Measurements from ENCODE around the gene SLC49A3. TPM values are rescaled to one million over a fixed set of nuclear protein-coding genes. Genes with fewer than 3 reads are reported as not detected.
"Not testable (repeated sequence)": the region's sequence is repeated elsewhere in the genome, so short reads cannot be mapped to it uniquely, and the experiment has no call there.

SLC49A3 gene
- total RNA-seq: 0.31 and 0.67 TPM in 2 replicates
- long read RNA-seq: 0 reads

DNA sequence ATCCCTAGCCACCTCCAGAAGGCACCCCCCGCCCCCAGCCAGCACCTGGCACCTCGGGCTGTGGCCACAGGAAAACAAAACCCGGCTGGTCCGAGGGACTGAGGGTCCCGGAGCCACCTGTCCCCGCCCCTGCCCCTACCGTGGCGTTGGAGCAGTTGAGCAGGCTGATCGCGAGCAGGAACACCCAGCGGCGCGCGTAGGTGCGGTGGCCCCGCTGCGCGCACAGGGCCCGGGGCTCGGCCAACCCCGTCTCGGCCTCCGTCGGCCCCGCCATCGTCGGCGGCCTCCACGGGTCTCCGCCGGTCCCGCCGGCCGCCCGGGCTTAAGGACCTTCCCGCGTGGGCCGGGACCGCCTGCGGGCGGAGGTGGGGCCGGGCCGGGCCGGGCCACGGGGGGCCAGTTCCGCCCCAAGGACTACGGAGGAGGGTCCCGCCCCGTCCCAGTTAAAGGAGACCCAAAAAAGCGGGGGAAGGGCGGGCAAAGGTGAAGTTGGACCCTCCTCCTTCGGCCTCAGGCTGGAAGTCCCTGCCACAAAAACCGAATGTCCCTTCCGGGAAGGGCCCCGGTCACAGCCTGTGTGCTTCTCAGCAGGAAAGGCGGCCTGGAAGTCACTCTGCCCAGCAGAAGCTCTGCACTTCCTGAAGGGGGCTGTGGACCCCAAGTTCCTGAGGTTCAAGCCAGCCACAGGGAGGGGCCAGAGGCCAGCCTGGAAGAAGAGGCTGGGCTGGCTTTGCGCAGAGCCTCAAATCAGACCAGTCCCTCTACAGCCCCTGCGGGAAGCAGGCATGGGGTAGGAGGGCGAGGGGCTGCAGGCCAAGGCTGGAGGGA, at the start of gene SLC49A3:
SLC49A3 (minus strand) TSS at position 298 of the 828 bp plus-strand sequence; CDS start at position 274, 24 bp downstream.
- no peak within 1 kb of the TSS for H3K4me3 Mint-ChIP-seq (ENCODE audit: unreplicated experiment)

DNA sequence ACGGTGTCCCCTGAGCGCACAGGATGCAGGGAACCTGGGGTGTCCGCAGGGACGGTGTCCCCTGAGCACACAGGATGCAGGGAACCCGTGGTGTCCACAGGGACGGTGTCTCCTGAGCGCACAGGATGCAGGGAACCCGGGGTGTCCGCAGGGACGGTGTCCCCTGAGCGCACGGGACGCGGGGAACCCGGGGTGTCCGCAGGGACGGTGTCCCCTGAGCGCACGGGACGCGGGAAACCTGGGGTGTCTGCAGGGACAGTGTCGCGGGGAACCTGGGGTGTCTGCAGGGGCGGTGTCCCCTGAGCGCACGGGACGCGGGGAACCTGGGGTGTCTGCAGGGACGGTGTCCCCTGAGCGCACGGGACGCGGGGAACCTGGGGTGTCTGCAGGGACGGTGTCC, 47.6 kb upstream of the SLC49A3 start:
- not testable (repeated sequence) for H3K27ac Mint-ChIP-seq (ENCODE audit: unreplicated experiment); H3K27me3 Mint-ChIP-seq (ENCODE audit: unreplicated experiment); H3K4me3 Mint-ChIP-seq (ENCODE audit: unreplicated experiment); H3K9me3 Mint-ChIP-seq (ENCODE audit: unreplicated experiment); DNase-seq (ENCODE audit: extremely low spot score, unreplicated experiment); H3K4me1 Mint-ChIP-seq (ENCODE audit: unreplicated experiment)
- H3K36me3 Mint-ChIP-seq (ENCODE audit: unreplicated experiment): peaks cover 36% of the 10 kb centered on the region

More for the DNA sequence above, at the start of gene SLC49A3:
- Mint-ChIP-seq H3K36me3 (ENCODE audit: unreplicated experiment) (no peaks in the 10 kb centered on the region), H3K4me1 (ENCODE audit: unreplicated experiment) (peaks cover 11% of the 10 kb centered on the region), H3K27me3 (ENCODE audit: unreplicated experiment) (no peaks in the 10 kb centered on the region), H3K9me3 (ENCODE audit: unreplicated experiment) (no peaks in the 10 kb centered on the region), H3K27ac (ENCODE audit: unreplicated experiment) (no peak within 1 kb of the TSS)
- no peak for TF ChIP-seq CTCF (IDR thresholded peaks at IDR 0.05)
- DNase-seq (ENCODE audit: extremely low spot score, unreplicated experiment): no peak

DNA sequence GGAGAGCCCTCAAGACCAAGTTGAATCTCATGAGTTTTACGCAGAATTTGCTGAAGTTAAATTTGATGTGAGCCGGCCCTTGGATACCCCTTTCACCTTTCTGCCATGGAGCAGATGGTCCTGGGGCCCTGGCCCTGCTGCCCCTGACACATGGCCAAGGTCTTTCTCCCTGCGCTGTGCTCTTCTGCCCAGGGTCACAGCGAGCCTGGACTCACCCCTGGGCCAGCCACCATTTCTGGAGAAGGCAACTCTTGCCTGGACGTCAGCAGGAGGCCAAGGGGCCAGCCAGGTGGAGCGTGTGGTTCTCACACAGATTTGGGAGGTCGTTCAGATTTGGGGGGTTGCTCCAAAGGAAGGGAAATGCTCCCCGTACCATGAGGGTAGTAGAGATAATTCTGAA, 46.6 kb upstream of the SLC49A3 start:
- DNase-seq (ENCODE audit: extremely low spot score, unreplicated experiment): no peak
- H3K27me3 Mint-ChIP-seq (ENCODE audit: unreplicated experiment): no peaks in the 10 kb centered on the region
- no peak overlapping the region for H3K4me3 Mint-ChIP-seq (ENCODE audit: unreplicated experiment)
- H3K9me3 Mint-ChIP-seq (ENCODE audit: unreplicated experiment): no peaks in the 10 kb centered on the region
- H3K36me3 Mint-ChIP-seq (ENCODE audit: unreplicated experiment): peaks cover 37% of the 10 kb centered on the region
- no peak for TF ChIP-seq CTCF (IDR thresholded peaks at IDR 0.05)
- H3K27ac Mint-ChIP-seq (ENCODE audit: unreplicated experiment): no peak overlapping the region
- no peaks in the 10 kb centered on the region for H3K4me1 Mint-ChIP-seq (ENCODE audit: unreplicated experiment)

- H3K4me1 Mint-ChIP-seq (ENCODE audit: unreplicated experiment): no peaks in the 10 kb centered on the region
- no peak for TF ChIP-seq CTCF (IDR thresholded peaks at IDR 0.05)
- no peak overlapping the region for H3K27ac Mint-ChIP-seq (ENCODE audit: unreplicated experiment)
- H3K9me3 Mint-ChIP-seq (ENCODE audit: unreplicated experiment): no peaks in the 10 kb centered on the region
- no peak for DNase-seq (ENCODE audit: extremely low spot score, unreplicated experiment)
- H3K27me3 Mint-ChIP-seq (ENCODE audit: unreplicated experiment): no peaks in the 10 kb centered on the region
- H3K4me3 Mint-ChIP-seq (ENCODE audit: unreplicated experiment): no peak overlapping the region
- peaks cover 34% of the 10 kb centered on the region for H3K36me3 Mint-ChIP-seq (ENCODE audit: unreplicated experiment)
Measured at GRCh38 chr4:734951-735350, 46.0 kb upstream of the SLC49A3 start.

DNA sequence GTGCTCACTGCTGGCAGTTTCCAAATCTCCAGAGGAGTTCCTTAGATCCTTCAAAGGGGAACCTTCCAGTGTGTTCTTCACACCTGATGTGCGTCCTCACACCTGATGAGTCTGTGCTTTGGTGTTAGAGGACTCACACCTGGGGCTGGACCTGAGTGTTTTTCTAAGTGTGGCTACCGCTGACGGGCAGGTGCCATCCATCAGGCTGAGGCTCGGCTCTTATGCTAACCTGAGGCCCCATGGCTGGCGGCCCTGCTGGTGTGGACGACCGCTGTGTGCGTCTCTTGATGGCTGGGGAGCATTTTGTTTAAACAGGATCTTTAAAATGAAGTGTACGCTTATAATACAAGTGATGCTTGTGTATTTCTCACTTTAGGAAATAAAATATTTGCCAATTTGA, 45.1 kb upstream of the SLC49A3 start:
- DNase-seq (ENCODE audit: extremely low spot score, unreplicated experiment): no peak
- Mint-ChIP-seq H3K36me3 (ENCODE audit: unreplicated experiment) (peaks cover 37% of the 10 kb centered on the region), H3K27ac (ENCODE audit: unreplicated experiment) (no peak overlapping the region)

More for the DNA sequence above, 45.1 kb upstream of the SLC49A3 start:
- Mint-ChIP-seq H3K9me3 (ENCODE audit: unreplicated experiment) (no peaks in the 10 kb centered on the region), H3K4me1 (ENCODE audit: unreplicated experiment) (no peaks in the 10 kb centered on the region), H3K4me3 (ENCODE audit: unreplicated experiment) (no peak overlapping the region), H3K27me3 (ENCODE audit: unreplicated experiment) (no peaks in the 10 kb centered on the region)
- TF ChIP-seq CTCF (IDR thresholded peaks at IDR 0.05): no peak

Data from osteocyte (in vitro differentiated cells).